ENCODE results near the gene BMP15.

- TF ChIP-seq CTCF (IDR thresholded peaks at IDR 0.05) (no peak), POLR2A (IDR thresholded peaks at IDR 0.05) (no peak)
Observed at GRCh38 chrX:50871922-50872453, 38.5 kb upstream of the BMP15 start.
